Effector memory CD8-positive, alpha-beta T cell (primary cell): Measurements from ENCODE around the gene SNX5.

ENCODE experiments used
- ATAC-seq: fragments of 150-1000 bp; cut with Tn5 transposase; replicated peaks from 2 replicates; pipeline ENCODE4 v1.10.0; 2021; ENCODE audit warnings: mild to moderate bottlenecking, moderate library complexity
- DNase-seq, 3 experiments: peaks; one replicate each; pipeline ENCODE4 v3.0.0; 2021
- H3K27ac Mint-ChIP-seq, 2 donors: one replicate each; pipeline ENCODE4 v1.8.0; 2022; ENCODE audit warnings: mild to moderate bottlenecking in 2 of 2, mixed read lengths in 2 of 2, moderate library complexity in 2 of 2
- H3K27me3 Mint-ChIP-seq, 2 donors: one replicate each; pipeline ENCODE4 v1.8.0; 2022; ENCODE audit warnings: mixed read lengths in 2 of 2
- H3K36me3 Mint-ChIP-seq: one replicate; pipeline ENCODE4 v1.8.0; 2022; ENCODE audit warnings: mild to moderate bottlenecking, moderate library complexity, mixed read lengths; ENCODE audit not compliant: insufficient read depth
- H3K4me1 Mint-ChIP-seq, 2 donors: one replicate each; pipeline ENCODE4 v1.8.0; 2022; ENCODE audit warnings: low read depth in 2 of 2, mixed read lengths in 2 of 2
- H3K4me3 Mint-ChIP-seq, 2 donors: one replicate each; pipeline ENCODE4 v1.8.0; 2022; ENCODE audit warnings: mild to moderate bottlenecking in 2 of 2, mixed read lengths in 2 of 2, moderate library complexity in 2 of 2
- H3K9me3 Mint-ChIP-seq, 2 donors: one replicate each; pipeline ENCODE4 v1.8.0; 2022; ENCODE audit warnings: mixed read lengths in 2 of 2

The SNX5 gene

GRCh38 chr20:17936761-17937732 lies 31.5 kb downstream of the SNX5 start:
- ATAC-seq: no peak
- no peaks in the 10 kb centered on the region for H3K9me3 Mint-ChIP-seq
- peaks cover 0 to 15% of the 10 kb centered on the region in 2 donors for H3K27me3 Mint-ChIP-seq
- H3K4me1 Mint-ChIP-seq: peaks cover 6 to 7% of the 10 kb centered on the region in 2 donors
- no peak for DNase-seq
- no peak overlapping the region for H3K4me3 Mint-ChIP-seq
- peak overlapping the region in 1 of 2 donors; percentile 66 for H3K27ac Mint-ChIP-seq
- H3K36me3 Mint-ChIP-seq: peaks cover 16% of the 10 kb centered on the region

GRCh38 chr20:17936286-17936760 lies 32.3 kb downstream of the SNX5 start:
- H3K27me3 Mint-ChIP-seq: peaks cover 0 to 16% of the 10 kb centered on the region in 2 donors
- DNase-seq: no peak
- no peak overlapping the region for H3K27ac Mint-ChIP-seq
- no peak overlapping the region for H3K4me3 Mint-ChIP-seq
- peaks cover 6 to 7% of the 10 kb centered on the region in 2 donors for H3K4me1 Mint-ChIP-seq
- ATAC-seq: no peak
- H3K9me3 Mint-ChIP-seq: no peaks in the 10 kb centered on the region
- H3K36me3 Mint-ChIP-seq: peaks cover 9% of the 10 kb centered on the region

- peaks cover 6 to 7% of the 10 kb centered on the region in 2 donors for H3K4me1 Mint-ChIP-seq
- H3K9me3 Mint-ChIP-seq: no peaks in the 10 kb centered on the region
- ATAC-seq: no peak
- H3K27me3 Mint-ChIP-seq: peaks cover 0 to 16% of the 10 kb centered on the region in 2 donors
- H3K27ac Mint-ChIP-seq: no peak overlapping the region
- H3K36me3 Mint-ChIP-seq: peaks cover 6% of the 10 kb centered on the region
- no peak for DNase-seq
- H3K4me3 Mint-ChIP-seq: no peak overlapping the region
Observed at GRCh38 chr20:17935761-17936160, 32.8 kb downstream of the SNX5 start.

- ATAC-seq (no peak), DNase-seq (no peak)
- H3K27ac Mint-ChIP-seq: no peak overlapping the region
- peaks cover 2 to 16% of the 10 kb centered on the region in 2 donors for H3K27me3 Mint-ChIP-seq
- no peaks in the 10 kb centered on the region for H3K9me3 Mint-ChIP-seq
- H3K36me3 Mint-ChIP-seq: peaks cover 6% of the 10 kb centered on the region
- H3K4me3 Mint-ChIP-seq: no peak overlapping the region
- H3K4me1 Mint-ChIP-seq: peaks cover 6 to 7% of the 10 kb centered on the region in 2 donors
Observed at GRCh38 chr20:17935186-17935585, 33.4 kb downstream of the SNX5 start.

- ATAC-seq (no peak), DNase-seq (no peak)
- Mint-ChIP-seq H3K36me3 (peaks cover 6% of the 10 kb centered on the region), H3K27me3 (peaks cover 5 to 25% of the 10 kb centered on the region in 2 donors), H3K27ac (no peak overlapping the region), H3K4me3 (no peak overlapping the region), H3K9me3 (no peaks in the 10 kb centered on the region), H3K4me1 (peaks cover 2 to 6% of the 10 kb centered on the region in 2 donors)
Observed at GRCh38 chr20:17934141-17934862, 34.3 kb downstream of the SNX5 start.

- ATAC-seq: no peak
Observed at GRCh38 chr20:17933711-17934110, 34.9 kb downstream of the SNX5 start.

GRCh38 chr20:17933121-17933520 lies 35.5 kb downstream of the SNX5 start:
- no peaks in the 10 kb centered on the region for H3K4me1 Mint-ChIP-seq
- H3K27me3 Mint-ChIP-seq: peaks cover 10 to 31% of the 10 kb centered on the region in 2 donors
- DNase-seq (no peak), ATAC-seq (no peak)
- no peaks in the 10 kb centered on the region for H3K9me3 Mint-ChIP-seq
- no peaks in the 10 kb centered on the region for H3K36me3 Mint-ChIP-seq
- no peak overlapping the region for H3K27ac Mint-ChIP-seq
- H3K4me3 Mint-ChIP-seq: no peak overlapping the region

More at GRCh38 chr20:17933711-17934110, 34.9 kb downstream of the SNX5 start:
- DNase-seq: no peak
- peaks cover under 1% of the 10 kb centered on the region for H3K36me3 Mint-ChIP-seq
- H3K4me1 Mint-ChIP-seq: peaks cover 0 to 2% of the 10 kb centered on the region in 2 donors
- no peak overlapping the region for H3K27ac Mint-ChIP-seq
- peaks cover 5 to 25% of the 10 kb centered on the region in 2 donors for H3K27me3 Mint-ChIP-seq
- no peak overlapping the region for H3K4me3 Mint-ChIP-seq
- H3K9me3 Mint-ChIP-seq: no peaks in the 10 kb centered on the region

GRCh38 chr20:17932396-17932795 lies 36.2 kb downstream of the SNX5 start:
- H3K36me3 Mint-ChIP-seq: no peaks in the 10 kb centered on the region
- peaks cover 10 to 34% of the 10 kb centered on the region in 2 donors for H3K27me3 Mint-ChIP-seq
- ATAC-seq (no peak), DNase-seq (no peak)
- H3K27ac Mint-ChIP-seq: no peak overlapping the region
- no peaks in the 10 kb centered on the region for H3K9me3 Mint-ChIP-seq
- no peaks in the 10 kb centered on the region for H3K4me1 Mint-ChIP-seq
- H3K4me3 Mint-ChIP-seq: no peak overlapping the region

GRCh38 chr20:17931513-17931912 lies 37.1 kb downstream of the SNX5 start:
- DNase-seq (no peak), ATAC-seq (no peak)
- H3K4me1 Mint-ChIP-seq: no peaks in the 10 kb centered on the region
- no peaks in the 10 kb centered on the region for H3K9me3 Mint-ChIP-seq
- peaks cover 10 to 36% of the 10 kb centered on the region in 2 donors for H3K27me3 Mint-ChIP-seq
- H3K27ac Mint-ChIP-seq: no peak overlapping the region
- H3K36me3 Mint-ChIP-seq: no peaks in the 10 kb centered on the region
- H3K4me3 Mint-ChIP-seq: no peak overlapping the region

- DNase-seq (no peak), ATAC-seq (no peak)
- Mint-ChIP-seq H3K4me1 (no peaks in the 10 kb centered on the region), H3K36me3 (no peaks in the 10 kb centered on the region), H3K9me3 (no peaks in the 10 kb centered on the region), H3K27me3 (peaks cover 17 to 58% of the 10 kb centered on the region in 2 donors), H3K27ac (no peak overlapping the region), H3K4me3 (no peak overlapping the region)
Observed at GRCh38 chr20:17928633-17929311, 39.8 kb downstream of the SNX5 start.

- Mint-ChIP-seq H3K4me3 (no peak overlapping the region), H3K27ac (no peak overlapping the region), H3K36me3 (no peaks in the 10 kb centered on the region), H3K27me3 (peaks cover 21 to 58% of the 10 kb centered on the region in 2 donors), H3K9me3 (no peaks in the 10 kb centered on the region), H3K4me1 (no peaks in the 10 kb centered on the region)
- ATAC-seq (no peak), DNase-seq (no peak)
Observed at GRCh38 chr20:17928211-17928611, 40.4 kb downstream of the SNX5 start.

GRCh38 chr20:17925940-17926300 lies 42.7 kb downstream of the SNX5 start:
- Mint-ChIP-seq H3K36me3 (no peaks in the 10 kb centered on the region), H3K27me3 (peaks cover 27 to 54% of the 10 kb centered on the region in 2 donors), H3K9me3 (no peaks in the 10 kb centered on the region), H3K27ac (no peak overlapping the region), H3K4me3 (no peak overlapping the region), H3K4me1 (no peaks in the 10 kb centered on the region)
- ATAC-seq: no peak
- DNase-seq: no peak
